IPS-18c (cell line): Measurements from ENCODE around the gene ERFE.

Source experiments
- H3K4me3 ChIP-seq: 2 replicates; pipeline ENCODE4 v1.7.0; 2013; ENCODE audit warnings: low read depth, mild to moderate bottlenecking, low read length, moderate library complexity; ENCODE audit not compliant: insufficient read depth
- H3K9me3 ChIP-seq: one replicate; pipeline ENCODE4 v1.6.1; 2013; ENCODE audit warnings: mild to moderate bottlenecking, low read length, moderate library complexity; ENCODE audit not compliant: control insufficient read depth, insufficient read depth

The ERFE gene

GRCh38 chr2:238160206-238161129 is 1.7 kb downstream of the ERFE start:
- H3K4me3 ChIP-seq, result no peak overlapping the region

GRCh38 chr2:238161291-238162051 is 2.7 kb downstream of the ERFE start:
- H3K4me3 ChIP-seq, result no peak overlapping the region
- peaks cover 2% of the 10 kb centered on the region for H3K9me3 ChIP-seq

More at GRCh38 chr2:238160206-238161129, 1.7 kb downstream of the ERFE start:
- H3K9me3 ChIP-seq, result peaks cover 2% of the 10 kb centered on the region

- Histone ChIP-seq H3K9me3 (peaks cover 4% of the 10 kb centered on the region), H3K4me3 (no peak overlapping the region)
Observed at GRCh38 chr2:238162251-238162845, 3.6 kb downstream of the ERFE start.

GRCh38 chr2:238162846-238163441 is 4.2 kb downstream of the ERFE start:
- Histone ChIP-seq H3K4me3 (peak overlapping the region; percentile 55; the same call in 1 of the 2 replicates), H3K9me3 (peaks cover 2% of the 10 kb centered on the region)

GRCh38 chr2:238163481-238164198 is 4.9 kb downstream of the ERFE start:
- Histone ChIP-seq H3K9me3 (peaks cover 2% of the 10 kb centered on the region), H3K4me3 (peak overlapping the region; percentile 55)

GRCh38 chr2:238164906-238165287 is 6.1 kb downstream of the ERFE start:
- Histone ChIP-seq H3K9me3 (peaks cover 2% of the 10 kb centered on the region), H3K4me3 (no peak overlapping the region)

- H3K4me3 ChIP-seq, result no peak overlapping the region
- H3K9me3 ChIP-seq, result peaks cover 2% of the 10 kb centered on the region
Observed at GRCh38 chr2:238165288-238165921, 6.6 kb downstream of the ERFE start.

GRCh38 chr2:238166391-238167343 is 7.9 kb downstream of the ERFE start:
- Histone ChIP-seq H3K4me3 (no peak overlapping the region), H3K9me3 (peaks cover 2% of the 10 kb centered on the region)

- no peak overlapping the region for H3K4me3 ChIP-seq
- peaks cover 2% of the 10 kb centered on the region for H3K9me3 ChIP-seq
Observed at GRCh38 chr2:238167344-238167715, 8.6 kb downstream of the ERFE start.

GRCh38 chr2:238167761-238168160 is 9.0 kb downstream of the ERFE start:
- Histone ChIP-seq H3K4me3 (no peak overlapping the region), H3K9me3 (peaks cover 2% of the 10 kb centered on the region)

GRCh38 chr2:238168196-238169047 is 9.7 kb downstream of the ERFE start:
- peaks cover 2% of the 10 kb centered on the region for H3K9me3 ChIP-seq
- no peak overlapping the region for H3K4me3 ChIP-seq

GRCh38 chr2:238169048-238169707 is 10.4 kb downstream of the ERFE start:
- H3K4me3 ChIP-seq, result no peak overlapping the region

GRCh38 chr2:238169708-238170251 is 11.0 kb downstream of the ERFE start:
- Histone ChIP-seq H3K9me3 (peaks cover 2% of the 10 kb centered on the region), H3K4me3 (no peak overlapping the region)

More at GRCh38 chr2:238169048-238169707, 10.4 kb downstream of the ERFE start:
- peaks cover 2% of the 10 kb centered on the region for H3K9me3 ChIP-seq
